HPDE6-E6E7 (cell line): ENCODE measurements around the gene DPP7.
"Not testable (repeated sequence)": the region's sequence is repeated elsewhere in the genome, so short reads cannot be mapped to it uniquely, and the experiment has no call there.

Source experiments
- DNase-seq: peaks from one replicate; pipeline ENCODE4 v3.0.0; 2011; ENCODE audit warnings: missing footprints; ENCODE audit errors: extremely low spot score

Gene DPP7

DNA sequence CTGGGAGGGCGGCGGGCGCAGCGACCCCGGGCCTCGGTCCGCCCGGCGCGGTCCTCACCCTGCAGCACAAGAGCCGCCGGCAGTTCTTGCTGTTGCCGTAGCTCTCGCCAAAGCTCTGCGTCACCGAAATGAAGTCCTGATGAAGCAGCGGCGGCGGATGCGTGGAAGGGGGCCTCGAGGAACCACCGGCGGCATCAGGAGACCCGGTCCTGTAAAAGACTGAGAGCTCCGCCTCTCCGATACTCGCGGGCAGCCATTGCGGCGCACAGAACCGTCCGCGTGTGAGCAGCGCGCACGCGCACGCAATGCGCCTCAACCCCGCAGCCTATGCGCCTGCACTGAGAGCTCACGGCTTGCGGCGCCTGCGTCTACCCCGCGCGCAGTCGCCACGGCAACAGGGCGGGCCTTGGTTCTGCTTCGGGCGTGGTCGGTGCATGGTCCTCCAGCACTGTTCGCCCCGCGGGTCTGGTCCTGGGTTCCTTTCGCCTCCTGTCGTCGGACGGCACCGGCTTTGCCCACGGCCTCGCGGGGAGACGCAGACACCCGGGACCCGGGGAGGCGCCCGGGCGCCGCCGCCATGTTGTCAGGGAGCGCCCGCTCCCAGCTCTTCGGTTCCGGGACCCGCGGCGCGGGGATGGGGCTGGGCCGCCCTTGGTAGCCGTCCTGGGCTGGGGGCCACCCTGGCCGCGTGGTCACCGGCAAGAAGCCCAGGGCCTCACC, 15.1 kb upstream of the DPP7 start:
- DNase-seq: peak; percentile 86

DNA sequence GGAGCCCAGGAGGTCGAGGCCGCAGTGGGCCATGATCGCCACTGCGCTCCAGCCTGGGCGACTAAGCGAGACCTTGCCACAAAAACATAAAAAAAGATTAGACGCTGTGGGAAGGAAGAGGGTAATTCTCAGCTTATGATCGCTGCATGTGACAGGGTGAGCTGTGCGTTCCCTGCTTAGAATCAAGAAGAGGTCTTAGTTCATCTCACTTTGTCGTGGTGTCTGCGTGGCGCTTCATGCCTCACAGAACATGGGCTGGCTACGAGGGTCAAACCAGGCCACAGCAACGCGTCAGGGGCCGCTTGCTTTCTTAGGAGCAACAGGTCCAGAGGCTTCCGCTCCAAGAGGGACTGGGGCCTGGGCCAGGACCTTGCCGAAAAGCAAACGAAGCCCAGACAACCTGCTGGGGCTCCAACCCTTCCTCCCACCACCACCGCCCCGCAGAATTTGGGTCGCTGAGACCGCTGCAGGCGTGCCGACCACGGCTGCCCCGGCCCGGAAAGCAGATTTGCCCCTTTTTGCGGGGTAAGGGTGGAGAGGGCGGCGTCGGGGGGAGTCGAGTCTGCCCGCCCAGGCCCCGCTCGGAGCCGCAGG, 14.4 kb upstream of the DPP7 start:
- no peak for DNase-seq

DNA sequence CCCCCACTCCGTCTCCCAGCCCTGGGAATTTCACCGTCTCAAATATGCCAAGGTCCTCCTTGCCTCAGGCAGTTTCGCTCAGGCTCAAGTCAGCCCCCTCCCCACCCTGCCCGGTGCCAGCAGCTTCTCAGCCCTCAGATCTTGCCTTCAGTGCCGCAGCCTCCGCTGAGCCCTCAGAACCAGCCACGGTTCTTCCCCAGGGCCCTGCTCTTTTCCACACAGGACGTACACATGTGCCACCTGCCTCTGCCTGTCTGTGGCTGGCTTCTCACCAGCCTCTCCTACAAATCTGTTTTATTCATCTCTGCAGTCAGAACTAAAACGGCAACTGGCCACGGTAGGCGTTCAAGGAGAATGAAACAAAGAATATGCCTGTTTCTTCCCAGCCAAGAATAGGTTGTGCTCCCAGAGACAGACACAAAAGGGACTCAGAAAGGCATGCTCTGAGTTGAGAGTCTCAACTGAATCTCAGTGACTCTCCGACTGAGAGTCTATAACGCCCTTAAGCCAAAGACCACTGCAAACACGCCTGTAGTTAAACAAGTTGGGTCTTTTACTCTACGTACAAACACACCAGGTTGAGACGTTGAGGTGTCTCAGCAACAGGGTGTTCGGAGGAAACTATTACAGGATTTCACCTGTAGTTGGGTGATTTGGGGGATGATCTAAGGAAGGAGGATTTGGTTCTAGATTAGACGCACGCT, 13.8 kb upstream of the DPP7 start:
- DNase-seq: no peak

DNA sequence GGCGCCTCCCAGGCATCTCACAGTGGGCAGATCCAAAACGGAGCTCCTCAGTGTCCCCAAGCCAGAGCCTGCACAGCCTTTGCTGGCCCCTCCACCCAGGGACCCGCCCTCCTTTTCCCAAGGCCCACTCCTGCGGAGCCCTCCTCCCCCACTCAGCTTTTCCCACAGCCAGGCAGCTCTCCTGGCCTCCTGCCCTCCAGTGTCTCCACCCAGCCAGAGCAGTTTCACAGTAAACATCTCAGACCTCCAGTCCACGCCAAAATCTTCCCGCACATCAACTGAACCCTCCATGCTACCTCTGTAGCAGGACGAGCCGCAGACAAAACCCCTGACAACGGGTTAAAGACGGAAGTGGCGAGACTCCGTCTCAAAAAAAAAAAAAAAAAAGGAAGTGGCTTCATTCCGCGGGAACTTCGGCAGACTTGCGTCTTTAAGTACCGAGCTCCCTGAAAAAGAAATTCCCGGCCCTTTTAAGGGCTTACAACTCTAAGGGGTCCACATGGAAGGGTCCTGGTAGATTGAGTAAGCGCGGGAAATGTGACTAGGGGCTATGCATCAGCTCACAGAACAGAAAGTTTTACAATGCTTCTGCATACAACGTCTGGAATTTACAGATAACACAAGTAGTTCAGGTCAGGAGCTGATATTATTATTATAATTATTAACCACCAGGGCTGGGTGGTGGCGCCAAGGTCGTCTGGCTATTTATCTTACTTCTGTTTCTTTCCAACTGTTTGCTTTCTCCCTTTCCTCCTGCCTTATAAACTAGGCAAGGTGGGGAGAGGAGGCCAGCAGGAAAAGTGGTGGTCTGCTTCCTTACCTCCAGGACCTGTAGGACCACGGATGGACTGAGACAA, 13.0 kb upstream of the DPP7 start:
- no peak for DNase-seq

DNA sequence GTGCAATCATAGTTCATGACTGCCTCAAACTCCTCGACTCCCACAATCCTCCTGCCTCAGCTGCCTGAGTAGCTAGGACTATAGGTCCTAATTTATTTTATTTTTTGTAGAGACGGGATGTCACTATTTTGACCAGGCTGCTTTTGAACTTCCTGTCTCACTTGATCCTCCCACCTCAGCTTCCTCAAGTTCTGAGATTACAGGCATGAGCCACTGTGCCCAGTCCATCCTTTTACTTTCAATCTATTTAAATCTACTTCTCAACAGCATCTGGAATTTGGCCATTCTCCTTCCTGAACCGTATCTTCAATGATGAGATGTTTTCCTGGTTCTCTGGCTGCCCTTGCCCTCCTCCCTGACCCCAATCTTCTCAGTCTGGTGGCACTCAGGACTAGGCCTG, 12.3 kb upstream of the DPP7 start:
- DNase-seq: no peak

DNA sequence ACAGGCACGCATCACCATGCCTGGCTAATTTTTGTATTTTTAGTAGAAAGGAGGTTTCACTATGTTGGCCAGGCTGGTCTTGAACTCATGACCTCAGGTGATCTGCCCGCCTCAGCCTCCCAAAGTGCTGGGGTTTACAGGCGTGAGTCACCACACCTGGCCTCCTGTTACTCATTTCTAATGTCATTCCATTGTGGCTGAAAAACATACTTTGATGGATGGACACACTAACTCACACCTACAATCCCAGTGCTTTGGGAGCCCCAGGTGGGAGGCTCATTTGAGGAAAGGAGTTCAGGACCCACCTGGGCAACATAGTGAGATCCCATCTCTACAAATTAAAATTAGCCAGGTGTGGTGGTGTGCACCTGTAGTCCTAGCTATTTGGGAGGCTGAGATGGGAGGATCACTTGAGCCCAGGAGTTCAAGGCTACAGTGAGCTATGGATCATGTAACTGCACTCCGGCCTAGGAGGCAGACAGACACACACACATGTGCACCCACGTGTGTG, 9.5 kb upstream of the DPP7 start:
- DNase-seq: not testable (repeated sequence)

DNA sequence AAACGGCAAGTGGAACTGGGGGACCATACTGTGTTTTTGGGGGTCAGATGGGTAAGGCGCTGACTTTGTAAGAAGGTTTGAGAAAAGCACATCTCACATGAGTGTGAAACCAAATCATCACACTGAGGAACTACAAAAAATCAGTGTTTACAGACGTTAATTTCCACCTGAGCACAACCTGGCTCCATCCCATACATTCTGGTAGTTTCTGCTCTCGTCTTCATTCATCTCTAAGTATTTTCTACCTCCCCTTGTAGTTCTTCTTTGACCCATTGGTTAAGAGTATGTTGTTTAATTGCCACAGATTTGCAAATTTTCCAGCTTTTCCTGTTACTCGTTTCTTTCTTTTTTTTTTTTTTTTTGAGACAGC, 8.9 kb upstream of the DPP7 start:
- no peak for DNase-seq

DNA sequence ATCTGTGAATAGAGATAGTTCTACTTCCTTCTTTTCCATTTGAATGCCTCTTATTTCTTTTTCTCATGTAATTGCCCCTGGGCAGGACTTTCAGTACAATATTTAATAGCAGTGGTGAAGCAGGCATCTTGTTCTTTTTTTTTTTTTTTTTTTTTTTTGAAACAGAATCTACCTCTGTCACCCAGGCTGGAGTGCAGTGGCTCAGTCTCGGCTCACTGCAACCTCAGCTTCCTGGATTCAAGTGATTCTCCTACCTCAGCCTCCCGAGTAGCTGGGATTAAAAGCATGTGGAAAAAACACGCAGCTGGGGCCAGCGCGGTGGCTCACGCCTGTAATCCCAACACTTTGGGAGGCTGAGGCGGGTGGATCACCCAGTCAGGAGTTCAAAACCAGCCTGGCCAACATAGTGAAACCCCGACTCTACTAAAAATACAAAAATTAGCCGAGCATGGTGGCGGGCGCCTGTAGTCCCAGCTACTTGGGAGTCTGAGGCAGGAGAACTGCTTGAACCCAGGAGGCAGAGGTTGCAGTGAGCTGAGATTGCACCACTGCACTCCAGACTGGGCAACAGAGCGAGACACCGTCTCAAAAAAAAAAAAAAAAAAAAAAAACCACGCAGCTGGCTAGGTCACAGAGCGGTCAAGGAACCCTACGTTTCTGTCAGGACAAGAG, 8.4 kb upstream of the DPP7 start:
- DNase-seq: not testable (repeated sequence)

DNA sequence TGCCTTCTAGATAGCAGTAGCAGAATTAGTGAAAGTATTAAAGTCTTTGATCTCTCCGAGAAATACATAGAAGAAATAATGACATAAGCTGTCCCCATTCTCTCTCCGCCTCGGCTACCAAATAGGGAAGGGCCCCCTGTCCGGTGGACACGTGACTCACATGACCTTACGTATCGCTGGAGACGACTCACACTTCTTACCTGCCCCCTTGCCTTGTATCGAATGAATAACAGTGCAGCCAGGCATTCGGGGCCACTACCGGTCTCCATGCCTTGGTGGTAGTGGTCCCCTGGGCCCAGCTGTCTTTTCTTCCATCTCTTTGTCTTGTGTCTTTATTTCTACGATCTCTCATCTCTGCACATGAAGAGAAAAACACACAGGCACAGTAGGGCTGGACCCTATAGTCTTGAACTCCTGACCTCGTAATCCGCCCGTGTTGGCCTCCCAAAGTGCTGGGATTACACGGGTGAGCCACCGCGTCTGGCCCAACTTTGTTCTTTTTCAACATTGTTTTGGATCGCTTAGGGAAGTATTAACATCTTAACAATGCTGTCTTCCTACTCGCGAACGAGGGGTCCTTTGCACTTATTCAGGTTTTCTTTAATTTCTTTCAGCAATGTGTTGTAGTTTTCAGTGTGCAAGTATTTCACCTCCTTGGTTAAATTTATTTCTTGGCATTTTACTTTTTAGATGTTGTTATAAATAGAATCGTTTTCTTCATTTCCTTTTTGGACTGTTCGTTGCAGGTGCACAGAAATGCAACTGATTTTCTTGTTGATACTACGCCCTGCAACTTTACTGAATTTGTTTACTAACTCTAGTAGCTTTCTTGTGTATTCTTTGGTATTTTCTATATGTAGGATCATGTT, 7.6 kb upstream of the DPP7 start:
- not testable (repeated sequence) for DNase-seq

DNA sequence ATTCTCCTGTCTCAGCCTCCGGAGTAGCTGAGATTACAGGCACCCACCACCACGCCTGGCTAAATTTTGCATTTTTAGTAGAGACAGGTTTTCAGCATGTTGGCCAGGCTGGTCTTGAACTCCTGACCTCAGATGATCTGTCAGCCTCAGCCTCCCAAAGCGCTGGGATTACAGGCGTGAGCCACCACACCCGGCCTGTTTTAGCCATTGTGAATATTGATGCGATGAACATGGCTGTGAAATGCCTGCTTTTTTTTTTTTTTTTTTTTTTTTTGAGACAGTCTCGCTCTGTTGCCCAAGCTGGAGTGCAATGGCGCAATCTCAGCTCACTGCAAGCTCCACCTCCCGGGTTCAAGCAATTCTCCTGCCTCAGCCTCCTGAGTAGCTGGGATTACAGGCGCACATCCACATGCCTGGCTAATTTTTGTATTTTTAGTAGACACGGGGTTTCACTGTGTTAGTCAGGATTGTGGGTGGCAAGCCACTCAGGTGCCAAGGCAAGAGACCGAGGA, 3.6 kb upstream of the DPP7 start:
- DNase-seq: not testable (repeated sequence)

DNA sequence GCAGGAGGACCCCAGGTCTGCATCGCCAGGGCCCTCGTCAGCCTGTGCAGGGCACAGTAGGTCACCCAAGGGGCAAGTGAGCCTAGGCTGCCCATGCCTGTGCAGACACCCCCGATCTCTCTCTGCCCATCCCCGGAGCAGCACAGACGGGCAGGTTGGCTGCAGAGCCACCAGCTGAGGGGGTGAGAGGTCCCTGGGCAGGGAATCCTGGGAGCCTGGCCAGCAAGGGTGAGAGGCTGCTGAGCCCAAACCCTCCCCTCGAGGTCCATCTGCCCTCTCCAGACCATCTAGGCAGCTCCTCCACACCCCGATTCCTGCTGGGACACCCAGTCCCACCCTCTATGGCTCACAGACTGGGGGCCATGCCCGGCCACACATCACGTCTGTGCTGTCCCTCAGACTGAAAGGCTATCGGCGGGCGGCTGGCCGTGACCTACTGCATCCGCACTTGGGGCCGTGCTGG, 2.8 kb upstream of the DPP7 start:
- no peak for DNase-seq

DNA sequence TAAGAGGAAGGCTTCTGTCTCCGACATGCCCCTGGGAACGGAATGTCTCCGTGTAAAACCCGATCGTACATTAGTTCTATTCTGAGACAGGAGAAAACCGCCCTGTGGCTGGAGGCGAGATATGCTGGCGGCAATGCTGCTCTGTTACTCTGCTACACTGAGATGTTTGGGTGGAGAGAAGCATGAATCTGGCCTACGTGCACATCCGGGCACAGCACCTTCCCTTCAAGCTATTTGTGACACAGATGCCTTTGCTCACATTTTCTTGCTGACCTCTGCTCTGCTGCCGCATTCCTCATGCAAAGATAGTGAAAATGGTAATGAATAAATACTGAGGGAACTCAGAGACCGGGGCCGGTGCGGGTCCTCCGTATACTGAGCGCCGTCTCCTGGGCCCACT, 2.2 kb upstream of the DPP7 start:
- DNase-seq: no peak

DNA sequence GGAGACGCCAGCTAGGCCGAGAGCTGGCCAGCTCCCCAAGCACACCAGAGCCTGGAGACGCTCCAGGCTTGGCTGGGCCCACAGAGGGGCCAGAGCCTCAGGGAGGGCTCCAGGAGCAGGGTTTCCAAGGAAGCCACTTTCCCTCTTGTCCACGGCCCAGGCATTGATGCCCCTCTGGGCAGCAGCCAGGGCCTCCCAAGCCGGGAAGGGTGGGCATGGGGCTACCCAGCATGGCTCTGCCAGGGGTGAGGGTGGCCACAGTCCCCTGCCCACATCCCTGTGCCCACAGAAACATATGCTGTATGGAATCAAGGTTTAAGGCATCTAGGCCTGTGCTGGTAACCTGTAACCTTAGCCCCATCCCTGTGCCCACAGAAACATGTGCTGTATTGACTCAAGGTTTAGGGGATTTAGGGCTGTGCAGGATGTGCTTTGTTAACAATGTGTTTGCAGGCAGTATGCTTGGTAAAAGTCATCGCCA, 1.5 kb upstream of the DPP7 start:
- no peak for DNase-seq

DNA sequence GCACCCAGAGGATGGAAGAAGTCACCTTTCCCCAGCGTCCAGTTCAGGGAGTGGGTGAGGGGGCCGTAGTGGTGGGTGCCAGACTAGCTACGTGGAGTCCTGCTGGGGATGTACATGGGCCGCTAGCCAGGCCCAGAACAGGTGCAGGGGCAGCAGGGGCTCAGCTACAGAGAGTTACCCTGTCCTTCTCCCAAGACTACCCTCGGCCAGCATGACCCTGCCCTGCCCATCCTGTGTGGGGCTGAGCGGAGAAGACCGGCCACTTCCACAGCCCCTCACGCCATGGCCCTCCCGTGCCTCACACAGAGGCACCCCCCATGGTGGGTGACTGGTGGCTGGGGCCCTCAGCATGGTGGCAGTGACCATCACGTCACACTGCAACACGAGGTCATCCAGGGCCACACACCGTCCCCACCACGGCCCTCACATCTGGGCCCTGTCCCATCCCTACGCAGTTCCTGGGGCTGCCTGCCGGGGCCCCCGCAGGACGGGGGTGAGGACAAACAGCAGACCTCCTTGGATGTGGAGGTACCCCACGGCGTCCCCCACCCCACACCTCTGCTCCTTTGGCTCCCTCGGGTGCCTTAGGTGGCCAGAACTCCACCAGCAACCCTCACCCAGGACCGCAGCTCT, 977 bp upstream of the DPP7 start:
- no peak for DNase-seq

DNA sequence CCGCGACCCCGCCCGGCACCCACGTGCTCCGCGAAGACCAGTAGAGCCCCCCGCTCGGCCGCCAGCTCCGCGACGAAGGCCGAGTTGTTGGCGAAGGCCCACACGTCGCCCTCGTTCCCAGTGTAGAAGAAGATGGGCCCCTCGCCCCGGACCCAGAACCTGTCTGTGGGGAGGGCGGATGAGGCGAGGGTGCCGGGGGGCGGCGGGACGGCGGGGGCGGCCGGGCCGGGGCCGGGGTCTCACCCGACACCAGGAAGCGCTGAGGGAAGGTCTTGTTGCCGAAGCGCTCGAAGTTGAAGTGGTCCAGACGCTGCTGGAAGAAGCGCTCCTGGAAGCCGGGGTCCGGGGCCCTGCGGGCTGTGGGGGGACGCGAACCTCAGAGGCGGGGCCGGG, 317 bp downstream of the DPP7 start:
- DNase-seq: no peak

DNA sequence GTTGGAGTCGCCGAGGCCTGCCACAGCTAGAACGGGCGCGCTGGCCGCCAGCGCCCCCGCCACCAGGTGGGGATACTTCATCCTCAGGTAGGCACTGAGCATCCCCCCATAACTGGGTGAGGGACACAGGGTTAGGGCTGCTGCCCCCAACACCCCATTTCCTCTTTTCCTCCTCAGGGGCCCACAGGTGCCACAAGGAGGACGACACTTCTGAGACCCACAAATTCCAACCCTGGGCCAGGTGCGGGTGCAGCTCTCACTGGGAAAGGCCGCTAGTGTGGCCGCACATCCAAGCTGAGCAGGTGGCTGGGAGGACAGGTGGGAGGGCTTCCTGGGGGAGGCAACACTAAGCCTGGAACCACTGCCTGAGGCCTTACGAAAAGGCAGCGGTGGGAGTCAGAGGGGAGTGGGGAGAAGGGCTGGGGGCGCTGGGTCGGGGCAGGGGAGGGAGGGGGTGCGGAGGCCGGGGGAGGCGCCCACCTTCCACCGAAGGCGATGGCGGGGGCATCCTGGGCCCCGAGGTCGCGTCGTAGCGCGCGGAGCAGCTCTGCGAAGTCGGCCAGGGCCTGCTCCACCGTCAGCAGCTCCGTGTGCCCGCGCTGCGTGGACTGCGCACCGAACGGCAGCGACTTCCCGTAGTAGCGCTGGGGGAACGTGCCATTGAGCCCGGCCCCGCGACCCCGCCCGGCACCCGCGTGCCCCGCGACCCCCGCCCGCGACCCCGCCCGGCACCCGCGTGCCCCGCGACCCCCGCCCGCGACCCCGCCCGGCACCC, 961 bp downstream of the DPP7 start:
- DNase-seq: no peak

DNA sequence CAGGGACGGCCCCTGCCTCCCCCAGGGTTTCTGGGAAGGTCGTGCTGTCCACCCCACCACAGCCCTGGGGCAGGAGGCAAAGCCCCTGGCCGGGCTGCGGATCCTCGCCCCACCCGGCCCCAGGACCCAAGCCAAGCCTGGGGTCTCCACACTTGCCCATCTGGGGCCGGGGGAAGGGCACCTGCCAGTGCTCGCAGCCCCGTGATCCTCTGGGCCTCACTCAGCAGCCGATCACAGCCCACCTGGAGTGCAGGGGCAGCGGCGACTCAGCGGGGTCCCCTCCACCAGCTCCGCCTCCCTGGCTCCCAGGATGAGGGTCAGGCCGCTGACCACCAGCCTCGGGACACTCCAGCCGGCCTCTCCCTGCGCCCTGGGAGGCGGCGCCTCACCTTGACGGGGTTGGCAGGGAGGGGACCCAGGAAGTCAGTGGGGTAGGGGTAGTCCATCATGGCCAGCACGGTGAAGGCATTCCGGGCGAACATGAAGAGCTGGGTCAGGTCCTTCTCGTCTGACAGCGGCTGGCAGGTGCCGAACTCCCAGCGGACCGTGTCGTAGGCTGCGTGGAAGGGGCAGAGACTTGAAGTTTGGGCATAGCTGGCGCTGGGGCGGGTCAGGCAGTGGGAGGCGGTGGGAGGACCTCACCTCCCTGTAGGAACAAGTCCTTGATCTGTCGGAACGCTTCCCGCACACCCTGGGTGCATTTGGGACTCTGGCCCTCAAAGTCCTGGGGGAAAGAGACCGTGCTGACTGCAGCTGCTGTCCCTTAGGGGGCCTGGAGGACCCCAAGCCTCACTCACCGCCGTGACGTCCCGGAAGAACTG, 1.8 kb downstream of the DPP7 start:
- DNase-seq: no peak
